K562 (cell line): Measurements from ENCODE around the gene ATP2A3. TPM values are rescaled to one million over a fixed set of nuclear protein-coding genes. Genes with fewer than 3 reads are reported as not detected.
A peak's percentile ranks its signal among the peaks of the same experiment; 100 is the strongest.

ENCODE experiments used
- CREB1 ChIP-seq, 2 experiments: sonication (generic) in 1 of 2; formaldehyde crosslinking in 1 of 2; IDR thresholded peaks; 2 replicates each; pipeline versions ENCODE4 v1.6.1 to v1.8.0; 2012 to 2022; ENCODE audit warnings: inconsistent platforms in 1 of 2, mild to moderate bottlenecking in 1 of 2, missing genetic modification reagents in 1 of 2, moderate library complexity in 1 of 2
- CSDE1 ChIP-seq, 2 experiments: fragments of 450-650 bp; IDR thresholded peaks; 2 replicates each; pipeline ENCODE4 v1.6.1; 2016; ENCODE audit warnings: mild to moderate bottlenecking in 1 of 2
- EWSR1 ChIP-seq: fragments of 450-650 bp; IDR thresholded peaks from 2 replicates; pipeline ENCODE4 v1.6.1; 2018; ENCODE audit warnings: borderline replicate concordance, mild to moderate bottlenecking, low read depth, moderate library complexity; ENCODE audit not compliant: partially characterized antibody
- HCFC1 ChIP-seq: IDR thresholded peaks from 2 replicates; pipeline ENCODE4 v1.6.1; 2012; ENCODE audit warnings: low read depth, low read length, improper control_type of control experiment
- MIER1 ChIP-seq: fragments of 450-650 bp; IDR thresholded peaks from 2 replicates; pipeline ENCODE4 v1.6.1; 2016; ENCODE audit warnings: antibody characterized with exemption, mild to moderate bottlenecking, low read depth
- MTF1 ChIP-seq: fragments of 250-450 bp; sonication (Bioruptor Pico); IDR thresholded peaks from 2 replicates; pipeline ENCODE4 v1.9.0; 2021; ENCODE audit warnings: moderate library complexity, mild to moderate bottlenecking, inconsistent platforms, borderline replicate concordance
- RBM14 ChIP-seq: fragments of 200-400 bp; formaldehyde crosslinking; IDR thresholded peaks from 2 replicates; pipeline ENCODE4 v1.6.1; 2018; ENCODE audit warnings: low read depth, mild to moderate bottlenecking, low read length, moderate library complexity, borderline replicate concordance; ENCODE audit not compliant: insufficient read depth
- RFX5 ChIP-seq: IDR thresholded peaks from 2 replicates; pipeline ENCODE4 v1.6.1; 2011; ENCODE audit warnings: low read depth, mild to moderate bottlenecking, improper control_type of control experiment, low read length
- ZKSCAN1 ChIP-seq: fragments of 150-350 bp; IDR thresholded peaks from 2 replicates; pipeline ENCODE4 v1.6.1; 2016; ENCODE audit warnings: low read depth, low read length
- ZNF12 ChIP-seq: sonication (generic); formaldehyde crosslinking; IDR thresholded peaks from 2 replicates; pipeline ENCODE4 v1.4.0; 2020; ENCODE audit warnings: mild to moderate bottlenecking, missing genetic modification reagents
- ZNF263 ChIP-seq: sonication (generic); formaldehyde crosslinking; IDR thresholded peaks from 2 replicates; pipeline ENCODE4 v1.8.0; 2022; ENCODE audit warnings: mild to moderate bottlenecking, missing genetic modification reagents, borderline replicate concordance
- ZNF408 ChIP-seq: fragments of 250-450 bp; sonication (Bioruptor Pico); IDR thresholded peaks from 2 replicates; pipeline ENCODE4 v1.4.0; 2020; ENCODE audit warnings: low read depth, mild to moderate bottlenecking, moderate library complexity
- polyA plus RNA-seq, 8 experiments: library from polyadenylated mRNA; depleted of rRNA in 4 of 8; stranded (reverse) in 5 of 8; unstranded in 3 of 8; fragments of >200 nt; fragmentation: Nextera tagmentation in 2 of 8; fragmentation: Illumina TruSeq in 1 of 8; extraction: Ambion mirVana in 2 of 8; extraction: Trizol in 1 of 8; gene quantifications; 2 replicates each; pipeline versions ENCODE4 v1.2.1 to v1.2.3, GENCODE V29; 2011 to 2014; ENCODE audit warnings: inconsistent platforms in 1 of 8, missing spikeins in 1 of 8
- total RNA-seq, 7 experiments: library from RNA; depleted of rRNA in 6 of 7; stranded (reverse); fragments of >200 nt in 6 of 7; fragmentation: Illumina TruSeq in 2 of 7; extraction: Trizol in 2 of 7; gene quantifications; 2 replicates each; pipeline versions ENCODE4 v1.2.1 to v1.2.3, GENCODE V29; 2011 to 2021; ENCODE audit warnings: low replicate concordance in 1 of 7
- TF ChIP-seq, protein P1 (sequence below): IDR thresholded peaks from 2 replicates; pipeline ENCODE4 v1.6.1; 2012; ENCODE audit warnings: low read depth, low read length, improper control_type of control experiment, borderline replicate concordance
- TF ChIP-seq, protein P2 (sequence below): fragments of 250-450 bp; sonication (Bioruptor Pico); IDR thresholded peaks from 2 replicates; pipeline ENCODE4 v1.4.0; 2020
- TF ChIP-seq, protein P3 (sequence below): fragments of 450-650 bp; formaldehyde crosslinking; IDR thresholded peaks from 2 replicates; pipeline ENCODE4 v1.4.0; 2020; ENCODE audit warnings: mild to moderate bottlenecking, mixed read lengths
- TF ChIP-seq, protein P4 (sequence below): fragments of 450-650 bp; IDR thresholded peaks from 2 replicates; pipeline ENCODE4 v1.6.1; 2017; ENCODE audit warnings: mild to moderate bottlenecking, moderate library complexity

Gene ATP2A3
- total and polyA plus RNA-seq, 9 of the 15 experiments (the other 6 are each of a cell fraction or from before 2014, with no cell fraction given) = 0.65 to 103 (median 31.3) TPM

DNA sequence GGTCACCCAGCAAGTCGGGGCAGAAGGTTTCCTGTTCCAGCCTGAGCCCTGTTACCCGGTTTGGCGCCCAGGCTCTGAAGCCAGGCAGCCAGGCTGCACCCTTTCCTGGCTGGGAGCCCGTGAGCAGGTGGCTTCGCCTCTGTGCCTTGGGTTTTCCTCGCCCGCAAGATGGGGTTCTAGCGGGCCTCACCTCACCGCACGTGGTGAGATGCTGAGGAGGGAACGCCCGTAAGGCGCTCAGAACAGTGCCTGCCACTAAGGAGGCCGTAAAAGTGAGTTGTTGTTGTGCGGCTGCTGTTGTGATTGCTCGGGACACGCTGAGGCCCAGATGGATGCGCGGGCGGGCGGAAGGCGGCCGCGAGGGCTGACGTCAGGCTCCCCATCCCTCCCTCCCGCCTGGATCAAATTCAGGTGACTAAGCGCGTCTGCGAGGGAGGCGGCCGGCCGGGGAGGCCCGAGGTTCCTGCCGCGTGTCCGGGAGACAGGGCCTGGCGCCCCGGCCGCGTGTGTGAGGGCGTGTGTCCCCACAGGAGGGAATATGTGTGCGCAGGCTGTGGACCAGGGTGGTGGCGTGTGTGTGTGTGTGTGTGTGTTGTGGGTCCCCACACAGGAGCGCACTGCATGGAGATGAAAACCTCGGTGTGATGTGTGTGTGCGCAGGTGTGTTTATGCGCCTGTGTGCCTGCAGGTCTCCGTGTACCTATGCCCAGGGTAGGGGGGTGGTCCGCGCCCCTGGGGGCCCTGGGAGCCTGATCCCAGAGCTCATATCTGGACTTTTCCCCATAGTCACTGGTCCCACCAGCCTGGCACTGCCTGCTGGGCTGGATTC is 75.7 kb downstream of the ATP2A3 start (continued):
- TF ChIP-seq, protein P1, sequence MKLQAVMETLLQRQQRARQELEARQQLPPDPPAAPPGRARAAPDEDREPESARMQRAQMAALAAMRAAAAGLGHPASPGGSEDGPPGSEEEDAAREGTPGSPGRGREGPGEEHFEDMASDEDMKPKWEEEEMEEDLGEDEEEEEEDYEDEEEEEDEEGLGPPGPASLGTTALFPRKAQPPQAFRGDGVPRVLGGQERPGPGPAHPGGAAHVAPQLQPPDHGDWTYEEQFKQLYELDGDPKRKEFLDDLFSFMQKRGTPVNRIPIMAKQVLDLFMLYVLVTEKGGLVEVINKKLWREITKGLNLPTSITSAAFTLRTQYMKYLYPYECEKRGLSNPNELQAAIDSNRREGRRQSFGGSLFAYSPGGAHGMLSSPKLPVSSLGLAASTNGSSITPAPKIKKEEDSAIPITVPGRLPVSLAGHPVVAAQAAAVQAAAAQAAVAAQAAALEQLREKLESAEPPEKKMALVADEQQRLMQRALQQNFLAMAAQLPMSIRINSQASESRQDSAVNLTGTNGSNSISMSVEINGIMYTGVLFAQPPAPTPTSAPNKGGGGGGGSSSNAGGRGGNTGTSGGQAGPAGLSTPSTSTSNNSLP = no peak
- TF ChIP-seq ZKSCAN1 = no peak
- no peak for TF ChIP-seq HCFC1
- no peak for TF ChIP-seq RBM14
- TF ChIP-seq, protein P2, sequence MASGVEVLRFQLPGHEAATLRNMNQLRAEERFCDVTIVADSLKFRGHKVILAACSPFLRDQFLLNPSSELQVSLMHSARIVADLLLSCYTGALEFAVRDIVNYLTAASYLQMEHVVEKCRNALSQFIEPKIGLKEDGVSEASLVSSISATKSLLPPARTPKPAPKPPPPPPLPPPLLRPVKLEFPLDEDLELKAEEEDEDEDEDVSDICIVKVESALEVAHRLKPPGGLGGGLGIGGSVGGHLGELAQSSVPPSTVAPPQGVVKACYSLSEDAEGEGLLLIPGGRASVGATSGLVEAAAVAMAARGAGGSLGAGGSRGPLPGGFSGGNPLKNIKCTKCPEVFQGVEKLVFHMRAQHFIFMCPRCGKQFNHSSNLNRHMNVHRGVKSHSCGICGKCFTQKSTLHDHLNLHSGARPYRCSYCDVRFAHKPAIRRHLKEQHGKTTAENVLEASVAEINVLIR (CRISPR knock-in tag) = peak; percentile 65
- no peak for TF ChIP-seq ZNF263 (CRISPR knock-in tag)
- no peak for TF ChIP-seq MIER1
- TF ChIP-seq ZNF12 = no peak
- TF ChIP-seq EWSR1 = no peak
- no peak for TF ChIP-seq RFX5
- TF ChIP-seq, protein P3, sequence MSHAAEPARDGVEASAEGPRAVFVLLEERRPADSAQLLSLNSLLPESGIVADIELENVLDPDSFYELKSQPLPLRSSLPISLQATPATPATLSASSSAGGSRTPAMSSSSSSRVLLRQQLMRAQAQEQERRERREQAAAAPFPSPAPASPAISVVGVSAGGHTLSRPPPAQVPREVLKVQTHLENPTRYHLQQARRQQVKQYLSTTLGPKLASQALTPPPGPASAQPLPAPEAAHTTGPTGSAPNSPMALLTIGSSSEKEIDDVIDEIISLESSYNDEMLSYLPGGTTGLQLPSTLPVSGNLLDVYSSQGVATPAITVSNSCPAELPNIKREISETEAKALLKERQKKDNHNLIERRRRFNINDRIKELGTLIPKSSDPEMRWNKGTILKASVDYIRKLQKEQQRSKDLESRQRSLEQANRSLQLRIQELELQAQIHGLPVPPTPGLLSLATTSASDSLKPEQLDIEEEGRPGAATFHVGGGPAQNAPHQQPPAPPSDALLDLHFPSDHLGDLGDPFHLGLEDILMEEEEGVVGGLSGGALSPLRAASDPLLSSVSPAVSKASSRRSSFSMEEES (CRISPR knock-in tag) = no peak
- TF ChIP-seq, protein P4, sequence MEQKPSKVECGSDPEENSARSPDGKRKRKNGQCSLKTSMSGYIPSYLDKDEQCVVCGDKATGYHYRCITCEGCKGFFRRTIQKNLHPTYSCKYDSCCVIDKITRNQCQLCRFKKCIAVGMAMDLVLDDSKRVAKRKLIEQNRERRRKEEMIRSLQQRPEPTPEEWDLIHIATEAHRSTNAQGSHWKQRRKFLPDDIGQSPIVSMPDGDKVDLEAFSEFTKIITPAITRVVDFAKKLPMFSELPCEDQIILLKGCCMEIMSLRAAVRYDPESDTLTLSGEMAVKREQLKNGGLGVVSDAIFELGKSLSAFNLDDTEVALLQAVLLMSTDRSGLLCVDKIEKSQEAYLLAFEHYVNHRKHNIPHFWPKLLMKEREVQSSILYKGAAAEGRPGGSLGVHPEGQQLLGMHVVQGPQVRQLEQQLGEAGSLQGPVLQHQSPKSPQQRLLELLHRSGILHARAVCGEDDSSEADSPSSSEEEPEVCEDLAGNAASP = no peak
- TF ChIP-seq ZNF408 = no peak
- no peak for TF ChIP-seq MTF1 (CRISPR knock-in tag)
- TF ChIP-seq CSDE1 (IDR thresholded peaks at IDR 0.05) = no peak
- peak; percentile 67; the same call in 1 of the 2 replicates for TF ChIP-seq CREB1 (IDR thresholded peaks at IDR 0.05)
- peak; percentile 81; the same call in 1 of the 2 replicates for TF ChIP-seq CREB1 (CRISPR knock-in tag; IDR thresholded peaks at IDR 0.05)
